Measurements from ENCODE around the gene SPECC1L. TPM values are rescaled to one million over a fixed set of nuclear protein-coding genes. Genes with fewer than 3 reads are reported as not detected.
A peak's percentile ranks its signal among the peaks of the same experiment; 100 is the strongest.

The SPECC1L gene
- total RNA-seq, 4 donors from 2014 or later, result 42.2 to 45.1 (median 43.6) TPM

- peaks cover 2 to 60% (median 6%) of the 10 kb centered on the region in 3 donors for H3K36me3 ChIP-seq
- TF ChIP-seq CTCF (IDR thresholded peaks at IDR 0.05) (no peak), POLR2A (IDR thresholded peaks at IDR 0.05) (no peak), EP300 (IDR thresholded peaks at IDR 0.05) (no peak)
Observed at GRCh38 chr22:24330636-24331035, 60.0 kb downstream of the SPECC1L start.

DNA sequence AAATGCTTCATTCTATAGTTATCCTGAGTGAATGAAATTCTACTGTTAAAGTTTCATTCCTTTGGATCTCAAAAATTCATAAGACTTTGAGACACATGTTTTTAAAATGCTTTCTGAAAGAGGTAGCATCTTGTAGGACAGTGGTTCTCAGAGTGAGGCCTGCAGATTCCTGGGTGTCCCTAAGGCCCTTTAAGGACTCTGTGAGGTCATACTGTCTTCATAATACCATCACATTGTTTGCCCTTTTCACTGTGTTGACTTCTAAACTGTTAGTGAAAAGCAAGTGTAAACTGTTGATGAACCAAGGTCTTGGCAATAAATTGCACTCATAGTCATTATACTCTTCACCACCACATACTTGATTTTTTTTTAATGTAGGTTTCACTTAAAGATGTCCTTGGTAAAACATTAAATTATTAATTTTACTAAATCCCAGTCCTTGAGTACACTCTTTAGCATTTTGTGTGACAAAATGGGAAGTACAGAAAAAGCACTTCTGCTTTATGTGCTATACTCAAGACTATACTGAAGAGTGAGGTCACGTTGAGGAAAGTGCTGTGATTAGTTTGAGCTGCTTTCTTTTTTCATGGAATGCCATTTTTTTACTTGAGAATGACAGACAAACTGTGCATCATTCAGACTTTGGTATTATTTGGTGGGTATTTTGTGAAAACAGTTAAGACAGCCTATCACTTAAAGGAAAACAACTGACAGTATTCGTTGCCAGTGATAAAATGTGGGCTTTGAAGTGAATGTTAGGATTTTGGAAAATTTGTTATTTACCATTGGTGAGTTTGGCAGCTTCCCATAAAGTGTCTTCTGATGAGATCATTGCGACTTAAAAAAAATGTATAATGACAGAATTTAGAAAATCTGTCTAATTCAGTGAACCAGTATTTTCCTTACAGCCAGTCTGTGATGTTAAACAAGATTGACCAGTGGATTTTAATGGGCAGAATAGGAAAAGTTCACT is 61.1 kb downstream of the SPECC1L start:
- Histone ChIP-seq H3K9me3 (no peaks in the 10 kb centered on the region), H3K36me3 (peaks cover 2 to 63% (median 6%) of the 10 kb centered on the region in 3 donors), H3K4me1 (peaks cover 0 to 35% (median 2%) of the 10 kb centered on the region in 4 donors), H3K27ac (peak overlapping the region in 1 of 4 donors; percentile 13), H3K4me3 (no peak overlapping the region), H3K27me3 (no peaks in the 10 kb centered on the region)
- 39 to 43% methylated on average over 3 of the region's 3 CpGs for WGBS, 2 donors
- TF ChIP-seq EP300 (IDR thresholded peaks at IDR 0.05), result no peak
- TF ChIP-seq POLR2A (IDR thresholded peaks at IDR 0.05), result no peak
- TF ChIP-seq CTCF (IDR thresholded peaks at IDR 0.05), result no peak
- DNase-seq (ENCODE audit: low spot score in 2 of 2), result no peak

More at GRCh38 chr22:24330636-24331035, 60.0 kb downstream of the SPECC1L start:
- Histone ChIP-seq H3K27me3 (no peaks in the 10 kb centered on the region), H3K4me3 (no peak overlapping the region), H3K9me3 (no peaks in the 10 kb centered on the region), H3K4me1 (peaks cover 0 to 31% (median 2%) of the 10 kb centered on the region in 4 donors), H3K27ac (no peak overlapping the region)
- DNase-seq (ENCODE audit: low spot score in 2 of 2), result peak in 1 of 2 donors; percentile 10
- WGBS, 2 donors, result 50 to 59% methylated on average over 1 of the region's 1 CpG

GRCh38 chr22:24333301-24333700 is 62.7 kb downstream of the SPECC1L start:
- no peak for DNase-seq (ENCODE audit: low spot score in 2 of 2)
- 52 to 61% methylated on average over 2 of the region's 2 CpGs for WGBS, 2 donors
- H3K27ac ChIP-seq, result no peak overlapping the region
- no peaks in the 10 kb centered on the region for H3K27me3 ChIP-seq
- H3K36me3 ChIP-seq, result peaks cover 2 to 57% (median 6%) of the 10 kb centered on the region in 3 donors
- peaks cover 0 to 39% (median 2%) of the 10 kb centered on the region in 4 donors for H3K4me1 ChIP-seq
- no peak overlapping the region for H3K4me3 ChIP-seq
- no peaks in the 10 kb centered on the region for H3K9me3 ChIP-seq
- TF ChIP-seq CTCF (IDR thresholded peaks at IDR 0.05), result no peak
- no peak for TF ChIP-seq POLR2A (IDR thresholded peaks at IDR 0.05)
- no peak for TF ChIP-seq EP300 (IDR thresholded peaks at IDR 0.05)

GRCh38 chr22:24335496-24335895 is 64.9 kb downstream of the SPECC1L start:
- Histone ChIP-seq H3K27ac (no peak overlapping the region), H3K4me1 (peaks cover 0 to 52% (median 2%) of the 10 kb centered on the region in 4 donors), H3K27me3 (no peaks in the 10 kb centered on the region), H3K9me3 (no peaks in the 10 kb centered on the region), H3K36me3 (peaks cover 0 to 57% (median 4%) of the 10 kb centered on the region in 3 donors), H3K4me3 (no peak overlapping the region)
- TF ChIP-seq POLR2A (IDR thresholded peaks at IDR 0.05), result no peak
- no peak for TF ChIP-seq CTCF (IDR thresholded peaks at IDR 0.05)
- no peak for TF ChIP-seq EP300 (IDR thresholded peaks at IDR 0.05)
- WGBS, 2 donors, result 26 to 33% methylated on average over 1 of the region's 1 CpG
- no peak for DNase-seq (ENCODE audit: low spot score in 2 of 2)

All from tibial nerve (tissue), 4 donors.